Stimulated activated CD4-positive, alpha-beta T cell treated with anti-CD3 and anti-CD28 coated beads, Interleukin-4, amount 100 ng/mL, for 48 hours (primary cell): ENCODE measurements around the gene NEBL.

Experiments
- DNase-seq, 2 donors: peaks; one replicate each; pipeline ENCODE4 v3.0.0-alpha.2; 2020; ENCODE audit warnings: low read depth in 2 of 2

NEBL gene

DNA sequence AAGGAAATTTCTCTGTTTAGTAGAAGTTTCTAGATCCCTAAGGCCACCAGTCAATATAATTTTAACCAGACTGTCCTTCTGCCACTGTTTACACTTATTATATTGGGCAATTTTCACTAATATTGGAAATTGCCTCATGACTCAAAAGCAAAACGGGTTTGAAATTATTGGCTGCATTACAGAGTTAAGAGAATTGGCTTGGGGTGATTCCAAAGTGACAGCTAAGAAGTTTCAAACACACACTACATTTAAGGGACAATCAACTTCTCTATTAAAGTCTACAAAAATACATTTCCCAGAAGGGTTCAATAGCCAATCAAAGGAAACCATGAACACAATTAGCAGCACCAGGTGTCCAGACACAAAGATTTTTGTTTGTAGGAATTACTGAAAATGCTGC lies 111.9 kb downstream of the NEBL start:
- no peak for DNase-seq

DNA sequence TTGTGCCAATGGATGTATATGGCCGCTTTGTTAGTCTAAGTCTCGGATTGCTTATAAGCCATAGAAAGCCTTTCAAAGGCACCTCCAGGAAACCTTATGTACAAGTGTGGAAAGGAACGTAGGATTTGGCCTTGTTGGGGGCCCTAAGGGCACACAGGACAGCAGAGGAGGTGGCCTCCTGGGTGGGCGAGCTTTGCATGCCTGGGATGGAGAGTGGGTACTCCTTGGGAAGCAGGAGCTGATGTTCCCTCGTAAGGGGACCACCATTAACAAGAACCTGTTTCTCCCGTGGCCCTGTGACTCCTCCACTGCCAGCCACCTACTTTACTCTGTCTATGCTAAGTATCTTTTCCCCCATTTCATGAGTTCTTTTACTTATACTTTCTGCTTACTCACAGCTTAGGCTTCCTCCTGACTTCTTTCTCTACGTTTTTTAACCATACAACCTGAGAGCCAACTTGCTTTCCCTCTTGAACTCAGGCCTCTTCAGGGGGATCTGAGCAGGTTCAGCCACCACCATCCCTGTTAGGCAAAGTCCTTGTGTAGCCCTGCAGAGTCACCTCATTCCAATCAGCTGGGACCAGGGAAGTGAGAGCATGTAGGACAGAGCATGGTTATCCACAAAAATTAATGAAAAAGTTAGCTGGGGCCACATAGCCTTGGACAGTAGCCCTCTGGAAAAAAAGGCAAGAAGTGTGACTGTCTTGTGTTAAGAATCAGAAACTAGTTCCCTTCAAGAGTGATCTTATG lies 118.9 kb downstream of the NEBL start:
- DNase-seq: no peak

GRCh38 chr10:20776384-20777118 lies 120.6 kb downstream of the NEBL start:
- DNase-seq: no peak

DNA sequence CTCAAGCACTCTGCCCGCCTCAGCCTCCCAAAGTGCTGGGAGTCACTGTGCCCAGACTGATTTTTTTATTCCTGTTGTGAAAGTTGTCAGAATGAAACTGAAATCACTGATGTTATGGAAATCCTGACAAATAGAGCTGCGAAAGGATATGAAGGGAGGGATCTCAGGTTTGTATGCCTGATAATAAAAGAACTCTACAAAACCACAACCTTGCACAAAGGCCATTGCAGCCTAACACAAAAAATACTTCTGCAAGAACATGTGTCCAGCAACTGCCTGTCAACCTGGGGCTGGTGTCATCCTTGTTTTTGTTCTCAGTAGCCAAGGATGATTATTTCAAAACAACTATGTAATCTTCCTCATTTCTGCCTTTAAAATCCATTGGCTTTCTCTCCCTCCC lies 126.1 kb downstream of the NEBL start:
- DNase-seq: no peak

DNA sequence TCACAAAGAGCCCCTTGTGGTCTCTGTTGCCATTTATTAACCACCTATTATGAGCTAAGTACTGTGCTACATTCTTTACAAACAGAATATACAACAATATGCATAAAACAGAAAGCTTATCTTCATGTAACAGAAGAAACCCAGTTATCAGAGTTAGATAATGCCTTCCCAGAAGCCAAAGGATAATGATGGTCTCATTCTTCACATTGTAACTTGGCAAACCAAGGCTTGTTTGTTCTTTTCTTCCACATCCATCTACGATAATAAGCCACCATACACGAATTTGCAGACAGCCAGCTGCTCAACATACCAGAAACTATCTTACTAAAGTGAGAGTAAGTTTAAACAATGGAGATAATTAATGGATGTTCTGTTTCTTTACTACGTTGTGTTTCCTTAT lies 127.6 kb downstream of the NEBL start:
- DNase-seq: no peak

DNA sequence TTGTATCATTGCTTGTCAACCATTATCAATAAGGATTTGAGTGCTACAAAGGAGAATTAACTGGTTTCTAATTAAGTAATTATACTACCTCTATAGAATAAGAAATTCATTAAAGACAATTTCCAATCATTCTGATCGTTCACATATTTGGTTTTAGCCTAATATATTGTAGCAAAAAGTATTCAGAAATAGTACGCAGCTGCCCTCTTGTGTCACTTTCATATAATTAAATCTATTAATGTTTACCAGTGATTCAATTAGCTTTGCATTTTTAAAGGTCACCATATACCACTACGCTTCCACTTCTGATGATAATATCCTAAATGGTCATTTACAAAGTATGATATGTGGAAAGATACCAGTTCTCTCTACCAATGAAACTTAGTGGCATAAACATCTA lies 128.3 kb downstream of the NEBL start:
- DNase-seq: no peak

DNA sequence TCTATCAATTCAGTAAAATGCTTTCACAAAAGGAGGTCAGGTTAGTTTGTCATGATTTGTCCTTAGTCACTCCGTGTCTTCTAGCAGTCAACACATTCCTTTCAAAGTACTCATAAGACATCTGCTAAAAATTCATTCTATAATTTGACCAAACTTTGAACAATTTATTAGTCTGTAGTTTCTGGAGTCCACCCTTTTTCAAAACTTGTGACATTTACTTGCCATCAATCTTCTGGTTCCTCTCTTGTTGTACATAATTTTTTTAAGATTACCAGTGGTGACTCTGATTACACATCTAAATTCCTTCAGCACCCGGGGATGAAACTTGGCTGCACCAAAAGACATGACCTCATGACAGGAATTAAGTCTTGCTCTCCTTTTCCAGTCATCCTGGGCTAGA lies 130.1 kb downstream of the NEBL start:
- no peak for DNase-seq

DNA sequence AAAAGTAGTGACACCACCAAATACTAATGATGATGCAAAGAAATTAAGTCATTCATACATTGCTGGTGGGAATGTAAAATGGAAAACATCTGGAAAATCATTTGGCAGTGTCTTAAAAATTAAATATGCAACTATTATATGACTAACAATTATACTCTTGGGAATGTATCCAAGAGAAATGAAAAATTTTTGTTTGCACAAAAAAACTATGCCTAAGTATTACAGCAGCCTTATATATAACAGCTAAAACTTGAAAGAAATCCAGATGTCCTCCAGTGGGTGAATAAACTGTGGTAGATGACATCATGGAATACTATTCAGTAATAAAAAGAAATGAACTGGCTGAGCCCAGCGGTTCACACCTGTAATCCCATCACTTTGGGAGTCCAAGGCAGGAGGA lies 132.0 kb downstream of the NEBL start:
- no peak for DNase-seq

GRCh38 chr10:20760460-20760859 lies 136.7 kb downstream of the NEBL start:
- DNase-seq: no peak

GRCh38 chr10:20748551-20748950 lies 148.6 kb downstream of the NEBL start:
- no peak for DNase-seq

- no peak for DNase-seq
These were observed 149.3 kb downstream of the NEBL start for GRCh38 chr10:20747782-20748181.

DNA sequence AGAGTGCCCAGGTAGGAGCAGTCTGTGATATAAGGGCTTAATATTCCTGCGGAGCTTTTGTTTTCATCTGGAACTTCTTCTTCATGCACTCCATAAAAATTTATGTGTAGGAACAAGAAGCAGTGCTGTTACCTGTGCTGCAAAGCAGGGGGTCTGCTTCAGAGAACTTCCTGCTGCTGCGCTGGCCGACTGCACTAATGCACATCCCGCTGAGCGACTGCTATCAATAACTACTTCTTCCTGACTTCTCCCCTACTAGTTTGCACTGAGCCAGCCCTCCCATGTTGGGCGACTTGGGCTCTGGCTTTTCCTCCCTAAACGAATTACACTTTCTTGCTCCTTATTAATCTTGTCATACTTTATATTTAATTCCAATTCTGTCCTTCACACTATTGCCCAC lies 150.3 kb downstream of the NEBL start:
- no peak for DNase-seq

DNA sequence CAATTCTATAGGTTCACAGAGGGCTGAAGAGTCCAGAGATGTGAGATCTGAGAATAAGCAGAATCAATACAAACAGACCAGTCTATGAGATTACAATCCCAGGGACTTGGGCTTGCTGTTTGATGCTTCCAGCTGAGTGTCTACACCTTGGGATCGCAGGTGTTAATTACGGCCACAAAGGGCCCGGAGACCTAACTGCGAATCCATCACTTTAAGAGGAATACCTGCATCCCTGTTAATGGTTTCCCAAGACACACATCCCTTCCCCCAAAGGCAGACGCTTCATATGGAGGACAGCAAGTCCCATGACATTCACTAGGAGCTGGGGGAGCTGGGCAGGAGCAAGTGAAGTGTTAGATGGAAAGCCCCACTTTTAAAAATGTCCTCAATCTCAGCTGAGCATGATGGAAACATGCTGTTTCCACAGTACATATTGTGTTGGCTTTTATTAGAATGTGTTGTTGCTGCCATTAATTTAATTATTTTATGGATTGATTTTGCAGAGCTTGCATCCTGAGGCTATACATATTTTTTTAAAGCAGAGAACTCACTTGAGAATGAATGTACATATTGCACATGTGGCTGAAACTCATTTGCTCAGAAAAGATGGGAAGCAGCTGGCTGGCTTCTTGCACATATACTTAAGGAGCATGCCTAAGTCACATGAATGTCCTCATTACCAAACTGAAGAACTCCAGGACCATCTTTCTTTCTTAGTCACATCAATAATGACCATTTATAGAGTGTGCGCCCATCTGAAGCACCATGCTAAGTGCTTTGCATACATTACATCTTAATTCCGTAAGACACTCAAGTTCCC lies 151.3 kb downstream of the NEBL start:
- DNase-seq: no peak

GRCh38 chr10:20744821-20745220 lies 152.3 kb downstream of the NEBL start:
- no peak for DNase-seq

DNA sequence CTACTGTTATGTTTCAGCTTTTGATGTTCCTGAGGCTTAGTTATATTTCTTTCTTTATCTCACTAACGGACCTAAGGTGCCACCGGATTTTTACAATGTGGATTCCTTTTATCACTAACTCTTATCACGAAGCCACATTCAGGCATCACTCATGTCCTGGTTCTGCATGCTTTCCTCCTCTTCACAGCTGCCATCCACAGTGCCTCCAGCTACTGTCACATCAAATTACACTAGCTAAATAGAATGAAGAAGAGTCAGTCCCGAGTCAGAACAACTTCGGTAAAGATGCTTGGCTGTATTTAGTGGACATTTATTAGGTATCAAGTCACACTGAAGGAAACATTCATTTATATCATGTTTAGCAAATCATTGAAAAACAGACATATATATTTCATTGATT lies 153.2 kb downstream of the NEBL start:
- no peak for DNase-seq

- no peak for DNase-seq
These were observed 154.2 kb downstream of the NEBL start for GRCh38 chr10:20742737-20743541.

DNA sequence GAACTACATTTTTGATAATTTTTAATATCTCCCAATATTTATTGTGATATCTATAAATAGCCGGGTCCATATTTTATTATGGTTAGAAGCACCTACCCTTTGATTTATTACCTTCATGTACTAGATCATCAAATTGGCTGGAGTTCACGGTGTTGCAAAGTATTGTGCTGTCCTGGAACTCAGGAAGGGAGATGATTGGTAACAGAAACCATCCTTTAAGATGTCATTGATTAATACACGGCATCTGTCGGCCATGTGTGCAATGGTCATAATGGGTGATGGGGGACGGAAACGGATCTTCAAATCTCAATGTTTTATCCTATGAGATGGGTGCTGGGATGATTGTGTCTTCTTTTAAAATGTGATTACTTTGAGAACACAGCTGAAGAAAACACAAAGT lies 157.0 kb downstream of the NEBL start:
- DNase-seq: no peak

DNA sequence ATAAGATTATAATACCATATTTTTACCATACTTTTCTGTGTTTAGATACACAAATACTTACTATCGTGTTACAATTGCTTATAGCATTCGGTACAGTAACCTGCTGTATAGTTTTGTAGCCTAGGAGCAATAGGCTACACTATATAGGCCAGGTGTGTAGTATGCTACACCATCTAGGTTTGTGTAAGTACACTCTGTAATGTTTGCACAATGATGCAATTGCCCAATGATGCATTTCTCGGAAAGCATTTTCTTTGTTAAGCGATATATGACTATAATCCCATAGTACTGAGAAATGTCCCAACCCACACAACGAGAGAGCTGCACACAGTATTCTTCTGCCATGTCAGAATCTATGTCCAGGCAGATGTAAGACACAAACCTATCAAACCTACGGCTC lies 160.0 kb downstream of the NEBL start:
- no peak for DNase-seq
